ENCODE data around the gene GTF3C2. TPM values are rescaled to one million over a fixed set of nuclear protein-coding genes. Genes with fewer than 3 reads are reported as not detected.

The GTF3C2 gene
- total RNA-seq, 1 donor from 2014 or later = 61.3 TPM

- Histone ChIP-seq H3K4me1 (ENCODE audit: insufficient read depth, low read length) (peaks cover 7% of the 10 kb centered on the region), H3K27me3 (ENCODE audit: insufficient read depth, low read length) (peaks cover 23% of the 10 kb centered on the region), H3K36me3 (ENCODE audit: insufficient read depth, low read length) (no peaks in the 10 kb centered on the region), H3K27ac (ENCODE audit: low read depth, low read length) (no peak overlapping the region), H3K9me3 (ENCODE audit: insufficient read depth, low read depth, low read length) (no peaks in the 10 kb centered on the region), H4K20me1 (ENCODE audit: insufficient read depth, low read length) (peaks cover 7% of the 10 kb centered on the region), H3K4me3 (ENCODE audit: insufficient read depth, low read depth, low read length) (no peak overlapping the region), H2AFZ (ENCODE audit: low read depth, low read length) (no peak overlapping the region), H3K4me2 (ENCODE audit: low read length) (no peak overlapping the region), H3K79me2 (ENCODE audit: insufficient read depth, low read length) (no peaks in the 10 kb centered on the region), H3K9ac (ENCODE audit: low read length) (no peak overlapping the region)
- Mint-ChIP-seq H3K4me3 (ENCODE audit: unreplicated experiment) (no peak overlapping the region), H3K36me3 (ENCODE audit: low read depth, unreplicated experiment) (no peaks in the 10 kb centered on the region), H3K27ac (ENCODE audit: unreplicated experiment) (no peak overlapping the region), H3K4me1 (ENCODE audit: low read depth, unreplicated experiment) (peaks cover 5% of the 10 kb centered on the region), H3K9me3 (ENCODE audit: unreplicated experiment) (peaks cover 2% of the 10 kb centered on the region), H3K27me3 (ENCODE audit: low read depth, unreplicated experiment) (peaks cover 34% of the 10 kb centered on the region)
- DNase-seq (ENCODE audit: low read depth) = no peak
- no peak for TF ChIP-seq EZH2 (IDR thresholded peaks at IDR 0.05; ENCODE audit: insufficient read depth, low read length)
- TF ChIP-seq CTCF (IDR thresholded peaks at IDR 0.05; ENCODE audit: insufficient read depth, low read depth, low read length) = no peak
- FAIRE-seq = no peak
Observed at GRCh38 chr2:27294928-27295327, 61.6 kb downstream of the GTF3C2 start.

GRCh38 chr2:27291865-27292264, 64.7 kb downstream of the GTF3C2 start:
- Mint-ChIP-seq H3K27ac (ENCODE audit: unreplicated experiment) (no peak overlapping the region), H3K36me3 (ENCODE audit: low read depth, unreplicated experiment) (no peaks in the 10 kb centered on the region), H3K9me3 (ENCODE audit: unreplicated experiment) (no peaks in the 10 kb centered on the region), H3K4me3 (ENCODE audit: unreplicated experiment) (no peak overlapping the region), H3K4me1 (ENCODE audit: low read depth, unreplicated experiment) (peaks cover 5% of the 10 kb centered on the region), H3K27me3 (ENCODE audit: low read depth, unreplicated experiment) (peaks cover 40% of the 10 kb centered on the region)
- H3K4me3 ChIP-seq (ENCODE audit: insufficient read depth, low read depth, low read length) = no peak overlapping the region
- no peak overlapping the region for H3K4me2 ChIP-seq (ENCODE audit: low read length)
- peaks cover 7% of the 10 kb centered on the region for H3K4me1 ChIP-seq (ENCODE audit: insufficient read depth, low read length)
- H3K27ac ChIP-seq (ENCODE audit: low read depth, low read length) = no peak overlapping the region
- H4K20me1 ChIP-seq (ENCODE audit: insufficient read depth, low read length) = peaks cover 7% of the 10 kb centered on the region
- no peak overlapping the region for H3K9ac ChIP-seq (ENCODE audit: low read length)
- peaks cover 33% of the 10 kb centered on the region for H3K27me3 ChIP-seq (ENCODE audit: insufficient read depth, low read length)
- no peaks in the 10 kb centered on the region for H3K9me3 ChIP-seq (ENCODE audit: insufficient read depth, low read depth, low read length)
- no peaks in the 10 kb centered on the region for H3K79me2 ChIP-seq (ENCODE audit: insufficient read depth, low read length)
- DNase-seq (ENCODE audit: low read depth) (no peak), FAIRE-seq (no peak)
- TF ChIP-seq CTCF (IDR thresholded peaks at IDR 0.05; ENCODE audit: insufficient read depth, low read depth, low read length) (no peak), EZH2 (IDR thresholded peaks at IDR 0.05; ENCODE audit: insufficient read depth, low read length) (no peak)
- no peaks in the 10 kb centered on the region for H3K36me3 ChIP-seq (ENCODE audit: insufficient read depth, low read length)
- no peak overlapping the region for H2AFZ ChIP-seq (ENCODE audit: low read depth, low read length)

GRCh38 chr2:27290549-27290948, 66.0 kb downstream of the GTF3C2 start:
- no peaks in the 10 kb centered on the region for H3K9me3 ChIP-seq (ENCODE audit: insufficient read depth, low read depth, low read length)
- peaks cover 5% of the 10 kb centered on the region for H3K4me1 Mint-ChIP-seq (ENCODE audit: low read depth, unreplicated experiment)
- no peak overlapping the region for H3K27ac ChIP-seq (ENCODE audit: low read depth, low read length)
- H3K36me3 ChIP-seq (ENCODE audit: insufficient read depth, low read length) = no peaks in the 10 kb centered on the region
- no peaks in the 10 kb centered on the region for H3K79me2 ChIP-seq (ENCODE audit: insufficient read depth, low read length)
- H3K4me3 ChIP-seq (ENCODE audit: insufficient read depth, low read depth, low read length) = no peak overlapping the region
- H3K27me3 Mint-ChIP-seq (ENCODE audit: low read depth, unreplicated experiment) = peaks cover 41% of the 10 kb centered on the region
- TF ChIP-seq CTCF (IDR thresholded peaks at IDR 0.05; ENCODE audit: insufficient read depth, low read depth, low read length) = no peak
- no peak for TF ChIP-seq EZH2 (IDR thresholded peaks at IDR 0.05; ENCODE audit: insufficient read depth, low read length)
- no peak overlapping the region for H3K9ac ChIP-seq (ENCODE audit: low read length)
- H3K27ac Mint-ChIP-seq (ENCODE audit: unreplicated experiment) = no peak overlapping the region
- H3K36me3 Mint-ChIP-seq (ENCODE audit: low read depth, unreplicated experiment) = no peaks in the 10 kb centered on the region
- H3K4me1 ChIP-seq (ENCODE audit: insufficient read depth, low read length) = peaks cover 7% of the 10 kb centered on the region
- peaks cover 7% of the 10 kb centered on the region for H4K20me1 ChIP-seq (ENCODE audit: insufficient read depth, low read length)
- H3K4me2 ChIP-seq (ENCODE audit: low read length) = no peak overlapping the region
- FAIRE-seq = no peak
- H3K9me3 Mint-ChIP-seq (ENCODE audit: unreplicated experiment) = no peaks in the 10 kb centered on the region
- H3K4me3 Mint-ChIP-seq (ENCODE audit: unreplicated experiment) = no peak overlapping the region
- H2AFZ ChIP-seq (ENCODE audit: low read depth, low read length) = no peak overlapping the region
- peaks cover 36% of the 10 kb centered on the region for H3K27me3 ChIP-seq (ENCODE audit: insufficient read depth, low read length)
- DNase-seq (ENCODE audit: low read depth) = no peak
